ENCODE data around the gene BRD3OS.
A peak's percentile ranks its signal among the peaks of the same experiment; 100 is the strongest.

Gene BRD3OS

DNA sequence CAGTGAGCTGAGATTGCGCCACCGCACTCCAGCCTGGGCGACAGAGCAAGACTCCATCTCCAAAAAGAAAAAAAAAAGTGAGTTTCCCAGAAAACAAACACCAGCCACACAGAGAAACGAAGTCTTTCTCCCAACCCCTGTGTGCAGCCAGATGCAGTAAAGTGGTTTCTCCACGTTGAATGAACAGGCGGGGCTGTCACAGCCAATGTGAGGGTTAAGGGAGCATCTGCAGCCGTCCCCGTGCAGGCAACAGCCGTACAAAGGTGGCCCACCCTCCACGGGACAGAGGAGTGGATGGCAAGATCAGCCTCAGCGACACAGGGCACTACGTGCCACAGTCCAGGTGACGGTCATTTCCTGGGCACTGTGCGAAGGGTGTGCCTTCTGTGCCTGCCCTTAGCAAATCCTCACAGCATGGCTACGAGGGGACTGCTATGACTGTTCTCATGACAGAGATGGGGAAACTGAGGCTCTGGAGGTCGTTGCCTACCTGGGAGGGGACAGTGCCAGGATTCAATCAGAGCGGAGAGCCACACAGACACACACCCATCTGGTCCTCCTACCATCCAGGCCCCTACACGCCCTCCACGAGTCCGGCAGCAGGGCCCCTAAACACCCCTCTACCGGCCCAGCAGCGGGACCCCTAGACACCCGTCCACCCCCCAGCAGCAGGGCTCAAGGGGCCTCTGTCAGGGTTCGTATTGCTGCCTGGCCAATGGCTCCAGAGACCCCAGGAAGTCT, 35.5 kb upstream of the BRD3OS start:
- DNase-seq, result no peak

DNA sequence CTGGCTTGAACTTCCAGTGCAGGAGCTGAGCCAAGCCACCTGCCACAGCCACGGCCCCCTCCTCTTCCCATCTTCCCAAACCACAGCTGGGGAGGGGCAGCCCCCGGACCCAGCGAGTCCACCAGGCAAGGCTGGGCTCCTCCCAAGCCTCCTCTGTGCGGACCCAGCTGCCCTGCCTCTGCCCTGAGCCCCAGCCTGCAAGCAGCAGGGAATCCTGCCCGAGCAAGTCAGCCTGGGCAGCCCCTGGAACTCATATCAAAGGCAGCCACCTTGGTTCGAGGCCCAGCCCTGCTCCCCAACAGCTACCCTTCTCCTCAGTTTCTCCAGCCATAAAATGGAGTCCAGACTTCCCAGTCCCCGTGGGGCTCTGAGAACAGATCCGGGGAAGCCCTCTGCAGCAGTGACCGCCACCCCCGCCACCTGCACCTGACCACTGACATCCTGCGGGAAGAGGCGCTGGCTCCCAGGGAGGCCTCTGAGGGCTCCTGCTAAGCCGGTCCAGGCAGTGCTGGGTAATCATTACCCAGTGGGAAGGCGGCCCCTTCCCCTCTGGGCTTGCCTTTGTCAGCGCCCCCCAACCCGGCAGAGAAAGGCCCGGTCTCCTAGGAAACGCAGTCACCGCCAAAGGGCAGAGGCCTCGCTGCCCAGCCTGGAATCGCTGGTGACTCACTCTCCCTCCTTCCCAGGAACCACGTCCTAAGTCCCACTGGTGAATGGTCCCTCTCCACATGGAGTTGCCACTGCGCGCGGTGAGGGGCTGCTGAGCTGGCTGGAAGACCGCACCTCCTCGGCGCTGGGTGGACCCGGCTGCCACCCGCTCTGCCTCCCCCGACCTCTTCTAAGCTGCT, 34.7 kb upstream of the BRD3OS start:
- DNase-seq, result no peak

- no peak for DNase-seq
Observed at GRCh38 chr9:133991214-133991921, 33.9 kb upstream of the BRD3OS start.

DNA sequence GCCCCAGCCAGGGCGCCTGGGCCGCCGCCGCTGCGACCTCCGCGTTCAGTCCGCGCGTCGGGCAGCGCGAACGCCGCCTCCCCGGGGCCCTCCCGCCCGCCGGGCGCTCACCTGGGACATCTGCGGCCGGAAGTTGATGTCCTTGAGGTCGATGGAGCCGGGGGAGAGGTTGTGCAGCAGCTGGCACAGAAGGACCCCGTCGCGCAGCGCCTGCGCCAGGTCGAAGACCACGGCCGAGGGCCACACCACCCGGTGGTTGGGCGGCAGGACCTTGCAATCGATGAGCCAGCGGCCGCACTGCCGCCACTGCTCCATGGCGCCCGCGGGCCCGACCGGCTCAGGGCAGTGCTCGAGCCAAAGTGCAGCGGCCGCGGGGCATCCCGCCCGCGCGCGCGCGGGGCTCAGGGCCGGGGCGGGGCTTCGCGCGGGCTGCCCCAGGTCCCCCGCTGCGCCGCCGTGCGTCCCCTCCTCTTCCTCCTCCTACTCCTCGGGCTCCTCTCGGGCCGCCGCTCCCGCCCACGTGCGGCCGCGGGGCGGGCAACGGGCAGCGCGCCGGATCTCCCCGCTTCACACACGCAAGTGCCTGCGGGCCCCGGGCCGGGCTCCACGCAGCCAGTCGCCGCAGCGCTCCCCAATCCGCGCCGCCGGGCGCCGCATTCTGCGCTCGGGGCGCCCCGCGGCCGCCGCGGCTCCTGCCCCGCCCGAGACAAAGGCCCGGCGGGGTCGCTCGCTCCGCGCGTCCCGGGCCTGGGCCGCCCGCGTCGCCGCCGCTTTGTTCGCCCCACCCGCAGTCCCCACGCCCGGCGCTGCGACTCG, 33.1 kb upstream of the BRD3OS start, which contains the start of gene VAV2:
Gene VAV2 (minus strand): TSS at position 361 of the 816 bp plus-strand sequence. CDS start 46 bp downstream, at position 315.
- DNase-seq, result peak in 1 of 2 experiments; percentile 10

- peak; percentile 65 to 68 for DNase-seq
Observed at GRCh38 chr9:133992780-133993634, 32.3 kb upstream of the BRD3OS start.

- DNase-seq, result no peak
Observed at GRCh38 chr9:133993635-133994253, 31.5 kb upstream of the BRD3OS start.

GRCh38 chr9:133994353-133995011, 30.8 kb upstream of the BRD3OS start:
- DNase-seq, result peak; percentile 64 to 70

DNA sequence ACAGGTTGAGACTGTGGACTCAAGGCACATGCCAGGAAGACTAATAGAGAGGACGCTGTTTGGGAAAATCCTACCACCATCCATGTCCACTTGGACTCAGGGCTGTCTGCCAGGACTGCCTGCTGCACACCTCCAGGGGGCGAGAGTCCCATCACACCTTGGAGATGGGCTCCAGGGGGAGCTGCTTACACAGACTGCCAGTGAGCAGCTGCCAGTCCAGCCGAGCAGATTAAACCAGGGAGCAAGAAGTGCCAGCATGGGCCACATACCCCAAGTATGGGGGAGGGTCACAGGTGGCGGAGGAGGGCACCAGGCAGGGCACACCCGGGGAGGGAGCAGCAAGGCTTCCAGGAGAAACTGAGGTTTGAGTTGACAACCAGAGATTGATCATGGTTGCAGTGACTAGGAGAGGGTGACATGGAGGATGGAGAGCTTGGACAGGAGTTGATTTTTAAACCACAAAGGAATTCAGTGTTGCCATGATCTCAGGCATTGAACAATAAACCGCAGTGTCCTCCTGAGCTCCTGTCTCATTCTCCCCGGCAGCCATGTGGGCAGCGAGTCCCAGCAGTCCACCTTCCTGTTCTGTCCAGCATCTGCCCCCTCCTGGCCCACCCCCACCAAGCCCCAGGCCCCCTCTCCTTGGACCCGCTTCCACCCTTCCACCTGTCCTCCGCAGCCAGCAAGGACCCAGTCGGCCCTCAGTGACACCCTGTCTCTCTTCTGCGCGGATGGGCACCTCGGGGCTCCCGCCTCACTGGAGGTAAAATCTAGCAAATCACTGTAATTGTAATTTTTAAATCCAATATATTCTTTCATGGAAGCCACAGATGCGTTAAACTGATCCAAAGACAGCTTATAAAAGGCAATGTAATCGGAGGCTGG, 30.0 kb upstream of the BRD3OS start:
- DNase-seq, result no peak

GRCh38 chr9:133996531-133997520, 28.5 kb upstream of the BRD3OS start:
- DNase-seq, result no peak

- no peak for DNase-seq
Observed at GRCh38 chr9:133997584-133997983, 27.7 kb upstream of the BRD3OS start.

GRCh38 chr9:133998915-133999595, 26.2 kb upstream of the BRD3OS start:
- DNase-seq, result no peak

- DNase-seq, result no peak
Observed at GRCh38 chr9:133999851-134000265, 25.4 kb upstream of the BRD3OS start.

DNA sequence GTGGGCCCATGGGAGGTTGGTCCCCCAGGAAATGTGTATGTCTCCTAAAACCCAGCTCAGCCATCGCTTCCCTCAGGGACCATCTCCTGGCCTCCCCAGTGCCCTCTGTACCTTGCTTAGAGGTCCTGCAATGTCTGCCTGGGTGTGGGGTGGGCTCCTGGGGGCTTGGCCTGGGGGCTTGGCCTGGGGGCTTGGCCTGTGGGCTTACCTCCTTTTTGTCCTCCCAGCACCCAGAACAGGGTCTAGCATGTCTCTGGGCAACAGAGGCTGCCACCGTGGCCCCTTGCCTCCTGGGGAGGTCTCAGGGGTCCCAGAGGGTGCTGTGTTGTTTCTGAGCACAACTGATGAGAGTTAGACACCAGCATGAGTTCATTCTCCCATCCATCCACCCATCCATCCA, 22.5 kb upstream of the BRD3OS start:
- no peak for DNase-seq

GRCh38 chr9:134003237-134003636, 22.0 kb upstream of the BRD3OS start:
- no peak for DNase-seq

- no peak for DNase-seq
Observed at GRCh38 chr9:134004131-134004873, 21.0 kb upstream of the BRD3OS start.

DNA sequence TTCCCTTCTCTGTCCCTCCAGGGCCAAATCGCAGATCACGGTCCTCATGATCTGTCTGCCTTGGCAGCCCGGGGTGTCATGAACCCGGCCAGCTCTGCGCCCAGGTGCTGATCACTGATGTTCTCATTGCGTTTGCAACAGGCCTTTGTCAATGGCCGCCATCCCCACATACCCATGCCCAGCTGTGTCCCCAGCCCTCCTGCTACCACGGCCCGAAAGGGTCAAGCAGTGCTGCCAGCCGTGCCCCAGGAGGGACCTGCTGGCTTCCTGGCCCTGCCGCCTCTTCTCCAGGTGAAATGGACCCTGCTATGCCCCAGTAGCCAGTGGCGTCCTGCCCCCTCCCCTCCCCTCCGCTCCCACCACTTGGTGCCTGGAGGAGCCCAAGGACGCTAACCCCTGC, 20.4 kb upstream of the BRD3OS start:
- DNase-seq, result no peak

GRCh38 chr9:134005381-134005780, 19.9 kb upstream of the BRD3OS start:
- DNase-seq, result no peak

All from activated CD4-positive, alpha-beta T cell treated with anti-CD3 and anti-CD28 coated beads, Interleukin-2, amount 50 U/mL, for 4 hours (primary cell).